OCI-LY3 (cell line): ENCODE results near the gene RBFOX1.

Source experiments
- H2AFZ ChIP-seq: fragments of 200-600, 300-600 bp; shearing (Covaris generic); 2 replicates; pipeline ENCODE4 v1.6.0; 2014; ENCODE audit warnings: antibody characterized with exemption, low read depth, low read length
- H3K27ac ChIP-seq: fragments of 200-600, 300-600 bp; sonication (generic); 2 replicates; pipeline ENCODE4 v1.5.1; 2014; ENCODE audit warnings: mild to moderate bottlenecking, low read length, moderate library complexity, mixed read lengths
- H3K27me3 ChIP-seq: fragments of 200-600, 300-600 bp; sonication (generic); 2 replicates; pipeline ENCODE4 v1.6.1; 2014; ENCODE audit warnings: low read depth, low read length, mixed read lengths
- H3K36me3 ChIP-seq: fragments of 200-600, 300-600 bp; sonication (generic); replicated peaks from 2 replicates; pipeline ENCODE3; 2014; ENCODE audit warnings: low read depth, low read length, mixed read lengths
- H3K4me1 ChIP-seq: fragments of 300-600, 200-600 bp; sonication (generic); 2 replicates; pipeline ENCODE4 v1.6.1; 2014; ENCODE audit warnings: low read length, mixed read lengths
- H3K4me2 ChIP-seq: fragments of 200-600, 300-600 bp; sonication (generic); 2 replicates; pipeline ENCODE4 v1.6.1; 2014; ENCODE audit warnings: low read length, mixed read lengths
- H3K4me3 ChIP-seq: fragments of 300-600, 200-600 bp; sonication (generic); 2 replicates; pipeline ENCODE4 v1.5.1; 2014; ENCODE audit warnings: antibody characterized with exemption, mild to moderate bottlenecking, low read length, moderate library complexity
- H3K79me2 ChIP-seq: fragments of 300-600, 200-600 bp; shearing (Covaris generic); 2 replicates; pipeline ENCODE4 v1.6.1; 2014; ENCODE audit warnings: mild to moderate bottlenecking, low read length, mixed read lengths
- H3K9ac ChIP-seq: fragments of 300-600, 200-600 bp; shearing (Covaris generic); 2 replicates; pipeline ENCODE4 v1.6.0; 2014; ENCODE audit warnings: mild to moderate bottlenecking, low read length, moderate library complexity
- H3K9me3 ChIP-seq: fragments of 200-600, 300-600 bp; shearing (Covaris generic); 2 replicates; pipeline ENCODE4 v1.6.1; 2014; ENCODE audit warnings: low read length, mixed read lengths; ENCODE audit not compliant: insufficient read depth
- H4K20me1 ChIP-seq: fragments of 200-600, 300-600 bp; sonication (generic); 2 replicates; pipeline ENCODE4 v1.6.1; 2016; ENCODE audit warnings: low read length, mixed read lengths; ENCODE audit not compliant: insufficient read depth
- EZH2phosphoT487 ChIP-seq: fragments of 200-600 bp; shearing (Covaris generic); IDR thresholded peaks from 2 replicates; pipeline ENCODE4 v1.6.1; 2018; ENCODE audit warnings: antibody characterized with exemption, mixed run types, low read depth
- TF ChIP-seq, protein P1 (sequence below): fragments of 200-600, 300-600 bp; sonication (generic); IDR thresholded peaks from 2 replicates; pipeline ENCODE4 v1.5.1; 2014; ENCODE audit warnings: antibody characterized with exemption, low read length, low read depth

Gene RBFOX1

DNA sequence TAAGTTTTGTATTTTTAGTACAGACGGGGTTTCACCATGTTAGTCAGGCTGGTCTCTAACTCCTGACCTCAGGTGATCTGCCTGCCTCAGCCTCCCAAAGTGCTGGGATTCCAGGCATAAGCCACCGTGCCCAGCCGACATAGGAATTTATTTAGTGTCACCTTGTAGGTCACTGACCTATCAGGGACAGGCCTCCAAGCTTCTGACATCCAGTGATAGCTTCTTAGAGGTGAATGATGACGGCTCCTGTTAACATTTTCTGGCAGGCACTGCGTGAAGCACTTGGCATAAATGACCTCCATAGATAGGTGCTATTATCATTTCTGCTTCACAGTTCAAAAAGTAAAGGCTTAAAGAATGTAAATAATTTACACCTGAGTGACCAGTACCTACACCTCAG, 71.6 kb downstream of the RBFOX1 start:
- H3K36me3 ChIP-seq, result no peaks in the 10 kb centered on the region
- no peak for TF ChIP-seq EZH2phosphoT487
- TF ChIP-seq, protein P1, sequence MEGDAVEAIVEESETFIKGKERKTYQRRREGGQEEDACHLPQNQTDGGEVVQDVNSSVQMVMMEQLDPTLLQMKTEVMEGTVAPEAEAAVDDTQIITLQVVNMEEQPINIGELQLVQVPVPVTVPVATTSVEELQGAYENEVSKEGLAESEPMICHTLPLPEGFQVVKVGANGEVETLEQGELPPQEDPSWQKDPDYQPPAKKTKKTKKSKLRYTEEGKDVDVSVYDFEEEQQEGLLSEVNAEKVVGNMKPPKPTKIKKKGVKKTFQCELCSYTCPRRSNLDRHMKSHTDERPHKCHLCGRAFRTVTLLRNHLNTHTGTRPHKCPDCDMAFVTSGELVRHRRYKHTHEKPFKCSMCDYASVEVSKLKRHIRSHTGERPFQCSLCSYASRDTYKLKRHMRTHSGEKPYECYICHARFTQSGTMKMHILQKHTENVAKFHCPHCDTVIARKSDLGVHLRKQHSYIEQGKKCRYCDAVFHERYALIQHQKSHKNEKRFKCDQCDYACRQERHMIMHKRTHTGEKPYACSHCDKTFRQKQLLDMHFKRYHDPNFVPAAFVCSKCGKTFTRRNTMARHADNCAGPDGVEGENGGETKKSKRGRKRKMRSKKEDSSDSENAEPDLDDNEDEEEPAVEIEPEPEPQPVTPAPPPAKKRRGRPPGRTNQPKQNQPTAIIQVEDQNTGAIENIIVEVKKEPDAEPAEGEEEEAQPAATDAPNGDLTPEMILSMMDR, result no peak
- H3K9me3 ChIP-seq, result no peaks in the 10 kb centered on the region
- no peak overlapping the region for H3K9ac ChIP-seq
- no peaks in the 10 kb centered on the region for H3K79me2 ChIP-seq
- no peak overlapping the region for H2AFZ ChIP-seq
- H3K4me2 ChIP-seq, result no peak overlapping the region
- no peak overlapping the region for H3K27ac ChIP-seq
- no peak overlapping the region for H3K4me3 ChIP-seq
- peaks cover 4% of the 10 kb centered on the region; the same call in 1 of the 2 replicates for H3K27me3 ChIP-seq
- H4K20me1 ChIP-seq, result no peaks in the 10 kb centered on the region
- no peaks in the 10 kb centered on the region for H3K4me1 ChIP-seq

DNA sequence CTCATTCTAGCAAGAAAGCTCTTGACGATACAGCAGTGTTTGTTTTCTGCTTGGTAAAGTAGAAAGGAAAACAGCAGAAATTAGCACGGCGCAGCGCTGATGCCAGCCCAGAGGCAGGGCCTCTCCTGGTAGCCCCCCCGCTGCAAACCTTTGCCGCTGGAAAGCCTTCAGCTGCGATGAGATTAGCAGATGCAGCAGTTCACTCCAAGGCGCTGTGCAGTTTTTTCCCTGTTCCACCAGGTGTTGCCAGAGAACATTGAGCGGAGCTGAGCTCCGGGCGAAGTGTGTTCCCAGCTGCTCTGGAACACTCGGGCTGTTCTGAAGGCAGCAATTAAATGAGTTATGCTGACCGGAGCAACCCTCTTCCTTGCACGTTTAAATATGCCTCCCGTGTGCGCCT, 72.5 kb downstream of the RBFOX1 start:
- no peak overlapping the region for H2AFZ ChIP-seq
- H3K4me1 ChIP-seq, result no peaks in the 10 kb centered on the region
- no peaks in the 10 kb centered on the region for H3K9me3 ChIP-seq
- TF ChIP-seq, protein P1, result peak; percentile 13; the same call in 1 of the 2 replicates
- TF ChIP-seq EZH2phosphoT487, result no peak
- H3K27ac ChIP-seq, result no peak overlapping the region
- peaks cover 4% of the 10 kb centered on the region; the same call in 1 of the 2 replicates for H3K27me3 ChIP-seq
- no peak overlapping the region for H3K4me2 ChIP-seq
- H3K79me2 ChIP-seq, result no peaks in the 10 kb centered on the region
- H3K36me3 ChIP-seq, result no peaks in the 10 kb centered on the region
- no peak overlapping the region for H3K9ac ChIP-seq
- no peaks in the 10 kb centered on the region for H4K20me1 ChIP-seq
- H3K4me3 ChIP-seq, result no peak overlapping the region

DNA sequence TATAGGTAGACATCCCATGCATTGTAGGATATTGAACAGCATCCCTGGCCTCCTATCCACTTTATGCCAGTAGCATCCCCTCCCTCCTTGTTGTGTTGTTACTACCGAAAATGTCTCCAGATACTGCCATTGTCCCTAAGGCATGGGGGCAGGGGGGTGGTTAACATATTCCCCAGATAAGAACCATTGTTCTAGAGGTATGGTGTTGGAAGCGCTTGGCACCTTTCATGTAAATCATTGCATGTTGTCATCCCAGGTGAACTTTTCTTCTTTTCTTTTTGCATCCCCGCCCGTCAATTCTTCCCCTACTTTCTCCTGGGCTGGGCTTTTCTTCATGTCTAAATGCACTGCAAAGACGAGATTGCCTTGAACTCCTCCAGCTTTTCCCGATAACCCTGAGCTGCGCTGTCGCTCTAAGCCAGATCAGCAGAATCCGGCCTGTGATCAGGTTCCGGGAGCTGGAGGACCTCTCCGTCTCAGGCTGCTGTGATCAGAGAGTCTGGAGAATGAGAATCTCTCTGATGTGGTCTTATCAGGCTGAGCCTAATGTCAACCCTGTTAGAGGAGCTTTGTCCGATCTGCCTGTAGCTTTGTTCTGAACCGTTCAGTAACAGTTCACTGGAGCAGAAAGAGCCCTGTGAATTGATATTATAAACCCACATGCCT, 76.2 kb downstream of the RBFOX1 start:
- Histone ChIP-seq H3K4me1 (no peaks in the 10 kb centered on the region), H3K4me2 (no peak overlapping the region), H2AFZ (no peak overlapping the region), H4K20me1 (no peaks in the 10 kb centered on the region), H3K4me3 (no peak overlapping the region), H3K9me3 (no peaks in the 10 kb centered on the region), H3K27ac (no peak overlapping the region), H3K36me3 (no peaks in the 10 kb centered on the region), H3K79me2 (no peaks in the 10 kb centered on the region), H3K9ac (no peak overlapping the region), H3K27me3 (peaks cover 4% of the 10 kb centered on the region; the same call in 1 of the 2 replicates)
- TF ChIP-seq, protein P1, result no peak
- no peak for TF ChIP-seq EZH2phosphoT487

DNA sequence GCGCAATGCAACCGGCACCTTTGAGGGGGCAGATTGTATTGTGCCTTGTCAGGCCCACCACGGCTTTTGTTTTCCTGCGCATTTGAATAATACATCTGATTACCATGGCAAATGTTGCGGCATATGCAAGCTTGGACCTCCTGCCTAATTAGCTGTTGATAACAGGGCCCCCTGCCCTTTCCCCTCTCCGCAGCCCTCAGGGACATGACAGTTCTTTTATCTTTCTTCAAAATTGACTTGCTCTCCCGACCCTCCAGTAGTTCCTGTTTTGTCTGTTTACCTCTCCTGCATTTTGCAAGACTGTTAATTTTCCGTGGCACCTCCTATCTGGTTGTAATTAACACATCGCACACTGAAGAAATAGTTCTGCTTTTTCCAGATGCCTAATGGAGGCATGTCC, 86.8 kb downstream of the RBFOX1 start:
- H3K27ac ChIP-seq, result no peak overlapping the region
- H3K9ac ChIP-seq, result no peak overlapping the region
- H4K20me1 ChIP-seq, result no peaks in the 10 kb centered on the region
- H2AFZ ChIP-seq, result no peak overlapping the region
- H3K27me3 ChIP-seq, result no peaks in the 10 kb centered on the region
- H3K36me3 ChIP-seq, result no peaks in the 10 kb centered on the region
- H3K79me2 ChIP-seq, result no peaks in the 10 kb centered on the region
- TF ChIP-seq, protein P1, result no peak
- no peak for TF ChIP-seq EZH2phosphoT487
- H3K9me3 ChIP-seq, result no peaks in the 10 kb centered on the region
- H3K4me1 ChIP-seq, result peaks cover 10% of the 10 kb centered on the region
- no peak overlapping the region for H3K4me2 ChIP-seq
- no peak overlapping the region for H3K4me3 ChIP-seq
